Ectodermal cell (in vitro differentiated cells): Measurements from ENCODE around the gene DCP1A.
A peak's percentile ranks its signal among the peaks of the same experiment; 100 is the strongest.

Experiments
- H3K27ac ChIP-seq: 2 replicates; pipeline ENCODE4 v1.7.0; 2013; ENCODE audit warnings: mild to moderate bottlenecking, low read depth, low read length; ENCODE audit not compliant: insufficient read depth, poor library complexity, severe bottlenecking
- H3K27me3 ChIP-seq: 2 replicates; pipeline ENCODE4 v1.7.0; 2013; ENCODE audit warnings: mild to moderate bottlenecking, low read length; ENCODE audit not compliant: insufficient read depth, control insufficient read depth, poor library complexity, severe bottlenecking
- H3K36me3 ChIP-seq: one replicate; pipeline ENCODE4 v1.7.0; 2013; ENCODE audit warnings: low read length; ENCODE audit not compliant: control insufficient read depth, insufficient read depth
- H3K4me1 ChIP-seq: one replicate; pipeline ENCODE4 v1.7.0; 2013; ENCODE audit warnings: low read length; ENCODE audit not compliant: control insufficient read depth, insufficient read depth
- H3K4me3 ChIP-seq: 2 replicates; pipeline ENCODE4 v1.7.0; 2013; ENCODE audit warnings: low read depth, low read length, control low read depth; ENCODE audit not compliant: insufficient read depth
- H3K9me3 ChIP-seq: 2 replicates; pipeline ENCODE4 v1.7.0; 2013; ENCODE audit warnings: mild to moderate bottlenecking, low read length, moderate library complexity; ENCODE audit not compliant: control insufficient read depth
- WGBS, 2 experiments: methylation state at CpG; one replicate each; pipeline ENCODE4 v1.1.7; 2013; ENCODE audit warnings: missing lambda C conversion rate in 2 of 2; 5-methylcytosine and 5-hydroxymethylcytosine counted together

DCP1A gene

DNA sequence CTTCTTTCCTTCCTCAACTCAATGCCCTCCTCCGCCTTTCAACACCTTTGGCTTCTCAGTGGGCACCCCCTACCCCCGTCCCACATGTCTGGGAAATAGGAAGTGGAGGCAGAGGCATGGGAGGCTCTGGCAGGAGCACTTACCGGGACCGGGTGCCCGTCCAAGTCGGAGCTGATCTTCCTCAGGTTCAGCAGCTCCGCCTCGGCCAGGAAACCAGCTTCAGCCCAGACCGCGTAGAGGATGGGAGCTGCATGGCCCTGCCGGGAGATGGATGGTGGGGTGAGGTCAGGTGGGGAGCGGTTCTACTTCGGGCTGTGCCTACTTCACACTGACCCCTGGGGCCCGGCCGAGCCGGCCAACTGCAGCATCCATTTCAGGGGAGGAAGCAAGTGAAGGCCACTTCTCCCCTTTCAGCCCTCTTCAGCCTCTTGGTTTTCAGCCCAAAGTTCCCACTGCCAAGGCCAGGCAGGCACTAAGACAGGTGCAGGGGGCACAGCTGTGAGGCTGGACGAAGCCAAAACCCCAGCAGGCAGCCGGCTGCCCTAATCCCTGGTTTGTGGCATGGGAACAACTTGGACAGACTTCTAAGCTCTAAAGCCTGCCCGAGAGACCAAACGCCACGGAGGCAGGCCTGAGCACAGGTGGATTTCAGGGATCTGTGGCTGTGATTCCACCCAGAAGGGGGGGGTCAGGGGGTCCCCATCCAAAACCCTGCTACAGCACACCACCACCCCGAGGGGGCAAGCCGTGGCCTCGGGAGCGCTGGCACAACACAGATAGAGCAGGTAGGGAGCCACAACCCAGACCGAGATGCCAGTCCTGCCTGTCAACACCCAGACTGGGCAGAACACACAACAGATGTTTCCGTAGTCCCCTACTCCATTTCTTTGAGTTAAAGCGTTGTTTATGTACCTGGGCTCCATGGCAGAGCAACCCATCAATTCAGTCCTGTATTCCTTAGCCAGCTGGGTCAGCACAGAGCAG lies 106.1 kb downstream of the DCP1A start:
- WGBS, 2 experiments = 92 to 93% methylated on average over 28 of the region's 28 CpGs
- Histone ChIP-seq H3K4me1 (peaks cover 10% of the 10 kb centered on the region), H3K36me3 (peaks cover 21% of the 10 kb centered on the region)

DNA sequence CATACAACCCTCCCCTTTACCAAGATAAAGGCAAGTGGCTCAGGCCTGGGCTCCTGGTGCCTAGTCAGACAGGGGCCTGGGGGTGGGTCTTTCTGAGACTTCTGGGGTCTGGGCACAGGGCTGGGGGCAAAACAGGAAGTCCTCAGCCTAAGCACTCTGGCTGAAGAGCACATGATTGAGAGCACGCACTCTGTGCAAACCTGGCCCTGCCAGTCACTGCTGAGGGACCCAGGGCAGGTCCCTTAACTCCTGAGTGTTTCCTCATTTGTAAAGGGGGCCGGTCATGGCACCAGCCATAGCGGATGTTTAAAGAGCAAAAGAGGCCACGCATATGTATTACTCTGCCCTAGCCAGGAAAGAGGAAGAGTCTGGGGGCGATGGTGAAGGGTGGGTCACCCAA lies 107.5 kb downstream of the DCP1A start:
- Histone ChIP-seq H3K36me3 (peaks cover 26% of the 10 kb centered on the region), H3K27ac (no peak overlapping the region), H3K4me3 (no peak overlapping the region), H3K9me3 (no peaks in the 10 kb centered on the region), H3K4me1 (peaks cover 12% of the 10 kb centered on the region), H3K27me3 (no peaks in the 10 kb centered on the region)
- 93 to 94% methylated on average over 5 of the region's 5 CpGs for WGBS, 2 experiments

More for the DNA sequence above, 106.1 kb downstream of the DCP1A start:
- no peaks in the 10 kb centered on the region for H3K27me3 ChIP-seq
- no peak overlapping the region for H3K27ac ChIP-seq
- H3K9me3 ChIP-seq = no peaks in the 10 kb centered on the region
- H3K4me3 ChIP-seq = no peak overlapping the region

DNA sequence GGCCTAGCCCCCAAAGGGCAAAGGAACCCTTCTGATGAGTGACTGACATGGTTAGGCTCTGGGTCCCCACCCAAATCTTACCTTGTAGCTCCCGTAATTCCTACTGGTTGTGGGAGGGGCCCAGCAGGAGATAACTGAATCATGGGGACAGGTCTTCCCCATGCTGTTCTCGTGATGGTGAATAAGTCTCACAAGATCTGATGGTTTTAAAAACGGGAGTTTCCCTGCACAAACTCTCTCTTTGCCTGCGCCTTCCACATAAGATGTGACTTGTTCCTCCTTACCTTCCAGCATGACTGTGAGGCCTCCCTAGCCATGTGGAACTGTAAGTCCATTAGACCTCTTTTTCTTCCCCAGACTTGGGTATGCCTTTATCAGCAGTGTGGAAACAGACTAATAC lies 108.5 kb downstream of the DCP1A start:
- H3K4me1 ChIP-seq = peaks cover 12% of the 10 kb centered on the region
- no peak overlapping the region for H3K27ac ChIP-seq
- 96 to 97% methylated on average over 4 of the region's 4 CpGs for WGBS, 2 experiments
- no peaks in the 10 kb centered on the region for H3K9me3 ChIP-seq
- H3K4me3 ChIP-seq = no peak overlapping the region
- peaks cover 32% of the 10 kb centered on the region for H3K36me3 ChIP-seq
- H3K27me3 ChIP-seq = no peaks in the 10 kb centered on the region

DNA sequence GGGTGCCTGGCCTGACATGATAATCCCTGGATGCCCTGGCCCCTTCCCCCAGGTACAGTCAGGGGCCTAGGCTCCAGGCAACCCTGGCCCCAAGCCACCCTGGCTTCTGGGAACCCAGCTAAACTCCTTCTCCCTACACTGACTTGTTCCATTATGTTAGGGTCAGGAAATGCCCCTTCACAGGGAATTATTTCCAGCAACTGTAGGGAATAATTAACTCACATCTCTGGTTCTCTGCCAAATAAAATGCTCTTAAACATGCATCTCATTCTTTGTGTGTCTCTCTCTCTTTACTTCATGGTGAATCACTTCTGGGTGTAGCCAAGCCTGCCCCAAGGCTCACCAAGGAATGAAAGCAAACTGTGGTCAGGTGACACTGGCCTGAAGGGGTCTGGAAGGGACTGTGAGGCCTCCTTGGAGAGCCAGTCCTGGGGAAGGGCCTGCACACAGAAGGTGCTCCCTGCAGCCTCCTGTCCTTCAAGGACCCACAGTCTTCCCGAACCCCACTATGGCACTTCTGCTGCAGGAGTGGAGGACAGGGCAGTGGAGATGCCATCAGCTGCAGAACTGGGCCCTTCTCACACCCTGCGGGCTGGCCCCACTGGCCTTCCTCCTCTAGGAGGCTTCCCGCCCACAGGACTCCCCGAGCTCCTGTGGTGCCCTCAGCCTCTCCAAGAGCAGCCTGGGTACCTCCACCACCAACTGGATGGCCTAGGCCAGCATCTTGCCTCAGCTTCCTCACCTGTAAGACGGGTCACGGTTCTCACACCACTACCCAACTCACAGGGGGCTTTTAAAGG lies 109.1 kb downstream of the DCP1A start:
- H3K4me3 ChIP-seq = no peak overlapping the region
- peaks cover 11% of the 10 kb centered on the region for H3K4me1 ChIP-seq
- H3K36me3 ChIP-seq = peaks cover 38% of the 10 kb centered on the region
- WGBS, 2 experiments = 91 to 93% methylated on average over 6 of the region's 6 CpGs
- no peaks in the 10 kb centered on the region for H3K9me3 ChIP-seq
- no peaks in the 10 kb centered on the region for H3K27me3 ChIP-seq
- H3K27ac ChIP-seq = no peak overlapping the region

DNA sequence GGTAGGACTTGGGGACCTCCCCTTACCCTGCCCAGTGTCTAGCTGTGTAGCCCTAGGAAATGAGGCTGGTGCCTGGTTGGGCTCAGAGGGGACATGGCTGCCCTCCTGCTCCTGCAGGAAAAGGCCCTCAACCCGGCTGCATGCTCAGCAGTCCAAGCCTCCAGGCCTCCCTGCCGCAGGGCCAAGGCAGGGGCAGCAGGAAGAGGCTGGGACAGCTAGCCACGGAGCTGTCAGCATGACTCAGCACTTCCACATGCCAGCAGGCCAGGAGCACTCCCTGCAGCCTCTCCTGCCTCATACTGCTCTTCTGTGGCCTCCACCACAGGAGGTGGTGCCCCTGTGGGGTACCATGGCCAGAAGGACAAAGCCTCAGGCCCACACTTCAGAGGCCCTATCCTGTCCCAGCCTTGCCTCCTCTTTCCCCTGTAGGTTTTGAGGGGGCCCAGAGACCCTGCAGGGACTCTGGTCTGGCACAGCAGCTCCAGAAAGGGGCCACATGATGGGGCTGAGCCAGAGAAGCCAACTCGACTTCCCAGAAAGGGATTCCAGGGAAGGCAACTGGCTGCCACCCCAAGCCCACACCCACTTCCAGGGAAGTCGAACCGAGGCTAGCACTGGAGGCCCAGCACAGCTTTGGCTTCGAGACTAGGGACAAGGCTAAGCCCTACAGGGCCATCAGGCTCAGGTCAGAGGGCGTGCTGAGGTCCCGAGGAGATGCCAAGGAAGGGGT lies 111.1 kb downstream of the DCP1A start:
- Histone ChIP-seq H3K4me3 (no peak overlapping the region), H3K36me3 (peaks cover 45% of the 10 kb centered on the region), H3K4me1 (peaks cover 2% of the 10 kb centered on the region), H3K27me3 (no peaks in the 10 kb centered on the region), H3K27ac (peak overlapping the region; percentile 50), H3K9me3 (no peaks in the 10 kb centered on the region)
- 79 to 86% methylated on average over 9 of the region's 9 CpGs for WGBS, 2 experiments

DNA sequence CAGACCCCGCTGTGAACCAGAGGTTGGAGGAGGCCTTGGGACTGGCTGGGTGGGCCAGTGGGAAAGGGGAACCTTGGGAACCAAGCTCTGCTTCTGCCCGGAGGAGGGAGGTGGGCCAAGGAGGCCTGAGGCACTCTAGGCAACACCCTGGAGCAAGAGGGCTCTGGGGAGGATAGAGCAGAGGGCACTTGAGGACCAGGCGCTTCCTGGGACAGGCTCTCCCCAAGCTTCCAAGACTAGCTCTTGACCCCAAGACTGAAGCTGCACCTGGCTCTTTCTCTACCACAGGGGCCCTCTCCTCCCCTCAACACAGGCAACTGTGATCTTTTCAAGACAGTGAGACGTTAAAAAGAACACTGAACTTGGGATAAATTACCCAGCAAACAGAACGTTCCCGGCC lies 111.8 kb downstream of the DCP1A start:
- no peaks in the 10 kb centered on the region for H3K9me3 ChIP-seq
- 82 to 83% methylated on average over 6 of the region's 6 CpGs for WGBS, 2 experiments
- H3K4me3 ChIP-seq = no peak overlapping the region
- H3K27ac ChIP-seq = peak overlapping the region; percentile 50
- H3K4me1 ChIP-seq = peaks cover 2% of the 10 kb centered on the region
- H3K27me3 ChIP-seq = no peaks in the 10 kb centered on the region
- peaks cover 42% of the 10 kb centered on the region for H3K36me3 ChIP-seq

DNA sequence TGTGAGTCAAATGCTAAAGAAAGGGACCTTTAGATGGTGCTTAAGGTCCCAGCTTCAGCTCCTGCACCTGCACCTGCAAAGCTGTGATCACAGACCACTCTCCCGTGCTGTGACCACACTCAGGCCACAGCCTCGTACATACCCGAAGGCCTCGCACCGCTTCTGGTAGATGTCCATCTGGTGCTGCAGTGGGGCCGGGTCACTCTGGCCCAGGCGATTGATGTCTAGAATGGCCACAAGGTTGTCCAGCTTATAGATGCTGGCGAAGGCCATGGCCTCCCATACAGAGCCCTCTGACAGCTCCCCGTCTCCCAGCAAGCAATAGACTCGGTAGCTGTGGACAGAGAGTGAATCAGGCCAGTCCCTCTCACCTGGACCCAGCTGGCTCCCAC lies 112.5 kb downstream of the DCP1A start:
- H3K4me1 ChIP-seq = peaks cover 2% of the 10 kb centered on the region
- WGBS, 2 experiments = 97 to 98% methylated on average over 10 of the region's 10 CpGs
- H3K9me3 ChIP-seq = no peaks in the 10 kb centered on the region
- H3K27ac ChIP-seq = no peak overlapping the region
- H3K4me3 ChIP-seq = no peak overlapping the region
- peaks cover 40% of the 10 kb centered on the region for H3K36me3 ChIP-seq
- H3K27me3 ChIP-seq = no peaks in the 10 kb centered on the region

DNA sequence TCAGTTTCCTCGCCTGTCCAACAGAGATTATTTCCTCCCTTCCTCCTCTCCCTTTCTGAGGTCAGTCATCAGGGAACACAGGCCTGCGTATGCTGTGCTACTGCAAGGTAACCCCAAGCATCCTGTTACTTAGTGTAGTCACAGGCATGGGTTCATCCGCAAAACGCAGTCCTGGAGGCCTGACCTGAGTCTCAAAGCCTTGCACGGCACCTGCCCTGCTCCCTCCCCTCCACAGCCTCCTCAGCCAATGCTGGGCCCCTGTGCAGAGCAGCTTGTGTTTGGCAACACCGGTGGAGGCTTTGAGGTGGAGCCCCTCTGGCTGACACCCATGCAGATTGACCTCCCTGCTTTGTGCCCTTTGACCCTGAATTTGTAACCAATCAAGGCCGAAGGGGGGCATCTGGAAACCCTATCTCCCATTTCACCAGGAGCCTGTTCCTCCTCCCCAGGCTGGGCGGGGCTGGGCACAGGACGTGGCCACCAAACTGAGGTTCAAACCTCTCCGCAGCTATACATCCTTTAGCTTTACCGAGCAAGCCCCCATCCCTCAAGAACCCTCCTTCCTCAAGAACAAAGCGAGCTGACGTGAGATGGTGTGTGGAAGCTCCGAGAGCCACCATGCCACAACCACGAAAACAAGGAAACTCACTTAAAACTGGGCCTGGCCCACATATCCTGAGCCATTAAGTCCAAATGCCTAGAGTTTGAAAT lies 113.1 kb downstream of the DCP1A start:
- H3K4me3 ChIP-seq = no peak overlapping the region
- no peaks in the 10 kb centered on the region for H3K27me3 ChIP-seq
- 83 to 89% methylated on average over 15 of the region's 15 CpGs for WGBS, 2 experiments
- H3K4me1 ChIP-seq = peaks cover 2% of the 10 kb centered on the region
- H3K36me3 ChIP-seq = peaks cover 40% of the 10 kb centered on the region
- H3K27ac ChIP-seq = no peak overlapping the region
- no peaks in the 10 kb centered on the region for H3K9me3 ChIP-seq
